ENCODE results near the gene GRB10. TPM values are rescaled to one million over a fixed set of nuclear protein-coding genes. Genes with fewer than 3 reads are reported as not detected.

Gene GRB10
- total RNA-seq, 2 experiments from 2014 or later: 5.9 to 8.4 TPM

- H3K9me3 Mint-ChIP-seq: no peaks in the 10 kb centered on the region
- H3K9me3 ChIP-seq (ENCODE audit: control insufficient read depth in 1 of 2, insufficient read depth in 1 of 2, low read length in 2 of 2): peaks cover 0 to 4% of the 10 kb centered on the region in 2 experiments
- DNase-seq (no peak), ATAC-seq (ENCODE audit: poor library complexity) (no peak)
- no peaks in the 10 kb centered on the region for H3K27me3 ChIP-seq (ENCODE audit: control insufficient read depth in 1 of 2, insufficient read depth in 2 of 2, low read length in 2 of 2)
- intact Hi-C loops (cut with DNase I, micrococcal nuclease): no loop called here
- TF ChIP-seq CTCF (IDR thresholded peaks at IDR 0.05): no peak
- ChIA-PET CTCF (no interaction called here), POLR2A (interaction anchor here (0.6 to 1.3 kb wide), 2 partner anchors 9 to 39 kb away, joined by 3 read pairs; no protein-coding TSS in a partner anchor)
- peaks cover 16% of the 10 kb centered on the region for H3K4me1 ChIP-seq (ENCODE audit: insufficient read depth, low read length)
- H3K4me3 ChIP-seq (ENCODE audit: low read length): no peak overlapping the region
- no peak overlapping the region for H3K27ac Mint-ChIP-seq
- H3K36me3 Mint-ChIP-seq (ENCODE audit: low read depth): no peaks in the 10 kb centered on the region
- no peak overlapping the region for H3K4me3 Mint-ChIP-seq
- H3K27me3 Mint-ChIP-seq: peaks cover 41% of the 10 kb centered on the region
- peaks cover 20% of the 10 kb centered on the region for H3K4me1 Mint-ChIP-seq (ENCODE audit: low read depth)
- H3K36me3 ChIP-seq (ENCODE audit: insufficient read depth, low read length): no peaks in the 10 kb centered on the region
- H3K27ac ChIP-seq (ENCODE audit: low read depth in 1 of 2, low read length in 2 of 2): no peak overlapping the region
These were observed 3.3 kb downstream of the GRB10 start for GRCh38 chr7:50779427-50779826.

GRCh38 chr7:50778189-50778588, 4.5 kb downstream of the GRB10 start:
- ATAC-seq (ENCODE audit: poor library complexity) (no peak), DNase-seq (no peak)
- Mint-ChIP-seq H3K4me1 (ENCODE audit: low read depth) (peaks cover 16% of the 10 kb centered on the region), H3K27me3 (peaks cover 30% of the 10 kb centered on the region), H3K9me3 (no peaks in the 10 kb centered on the region), H3K4me3 (no peak overlapping the region), H3K36me3 (ENCODE audit: low read depth) (no peaks in the 10 kb centered on the region), H3K27ac (no peak overlapping the region)
- Histone ChIP-seq H3K4me3 (ENCODE audit: low read length) (no peak overlapping the region), H3K27ac (ENCODE audit: low read depth in 1 of 2, low read length in 2 of 2) (no peak overlapping the region), H3K9me3 (ENCODE audit: control insufficient read depth in 1 of 2, insufficient read depth in 1 of 2, low read length in 2 of 2) (peaks cover 0 to 4% of the 10 kb centered on the region in 2 experiments), H3K27me3 (ENCODE audit: control insufficient read depth in 1 of 2, insufficient read depth in 2 of 2, low read length in 2 of 2) (no peaks in the 10 kb centered on the region), H3K36me3 (ENCODE audit: insufficient read depth, low read length) (no peaks in the 10 kb centered on the region), H3K4me1 (ENCODE audit: insufficient read depth, low read length) (peaks cover 16% of the 10 kb centered on the region)
- ChIA-PET POLR2A (no interaction called here), CTCF (no interaction called here)
- intact Hi-C loops (cut with DNase I, micrococcal nuclease): no loop called here
- TF ChIP-seq CTCF (IDR thresholded peaks at IDR 0.05): no peak

- CTCF ChIA-PET: no interaction called here
- Histone ChIP-seq H3K27me3 (ENCODE audit: control insufficient read depth in 1 of 2, insufficient read depth in 2 of 2, low read length in 2 of 2) (no peaks in the 10 kb centered on the region), H3K4me1 (ENCODE audit: insufficient read depth, low read length) (no peaks in the 10 kb centered on the region), H3K36me3 (ENCODE audit: insufficient read depth, low read length) (no peaks in the 10 kb centered on the region), H3K27ac (ENCODE audit: low read depth in 1 of 2, low read length in 2 of 2) (no peak overlapping the region), H3K4me3 (ENCODE audit: low read length) (no peak overlapping the region), H3K9me3 (ENCODE audit: control insufficient read depth in 1 of 2, insufficient read depth in 1 of 2, low read length in 2 of 2) (no peaks in the 10 kb centered on the region)
- Mint-ChIP-seq H3K4me1 (ENCODE audit: low read depth) (peaks cover 2% of the 10 kb centered on the region), H3K27ac (no peak overlapping the region), H3K36me3 (ENCODE audit: low read depth) (no peaks in the 10 kb centered on the region), H3K27me3 (peaks cover 16% of the 10 kb centered on the region), H3K9me3 (no peaks in the 10 kb centered on the region), H3K4me3 (no peak overlapping the region)
- intact Hi-C loops (cut with DNase I, micrococcal nuclease): no loop called here
- POLR2A ChIA-PET: no interaction called here
- ATAC-seq (ENCODE audit: poor library complexity): no peak
- no peak for TF ChIP-seq CTCF (IDR thresholded peaks at IDR 0.05)
- DNase-seq: no peak
These were observed 6.9 kb downstream of the GRB10 start for GRCh38 chr7:50775836-50776235.
